ENCODE measurements around the gene MYPOP. TPM values are rescaled to one million over a fixed set of nuclear protein-coding genes. Genes with fewer than 3 reads are reported as not detected.

MYPOP gene
- total and polyA plus RNA-seq, 2 of the 13 experiments (the other 11 are each of a cell fraction or from before 2014, with no cell fraction given), result 2.3 to 2.7 TPM

DNA sequence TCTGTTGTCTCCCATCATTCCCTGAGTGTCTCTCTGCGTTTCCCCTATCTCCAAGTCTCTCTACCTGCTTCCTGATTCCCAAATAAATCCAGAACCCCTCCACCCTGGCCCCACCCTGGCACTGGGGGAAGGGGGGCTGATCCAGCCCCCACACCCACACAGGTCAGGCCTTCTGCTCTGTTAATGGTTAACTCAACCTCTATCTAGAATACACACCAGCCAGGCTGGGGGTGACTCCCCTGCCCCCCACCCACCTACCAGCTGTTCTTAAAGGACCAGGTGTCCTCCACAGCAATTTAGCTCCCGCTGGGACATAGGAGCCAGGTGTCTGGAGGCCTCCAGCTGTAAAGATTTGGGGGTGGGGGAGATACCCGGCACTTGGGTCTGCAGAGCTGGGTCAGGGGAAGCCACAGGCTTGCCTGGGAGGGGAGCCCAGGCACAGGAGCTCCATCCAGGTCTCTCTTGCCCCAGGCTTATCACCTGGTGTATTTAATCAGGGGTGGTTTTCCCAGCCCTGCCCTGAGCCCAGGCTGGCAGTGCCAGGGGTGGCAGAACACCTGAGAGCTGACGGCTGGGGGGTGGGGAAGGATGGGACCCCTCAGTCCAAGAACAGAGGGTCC is 20.4 kb downstream of the MYPOP start (continued):
- TF ChIP-seq ZNF577 (CRISPR knock-in tag; IDR thresholded peaks at IDR 0.05; ENCODE audit: borderline replicate concordance, low read depth) (no peak), TOPORS (CRISPR knock-in tag; IDR thresholded peaks at IDR 0.05) (no peak), MIXL1 (CRISPR knock-in tag; IDR thresholded peaks at IDR 0.05) (peak; percentile 72), PPARG (CRISPR knock-in tag; conservative IDR thresholded peaks at IDR 0.05) (peak; percentile 40; the same call in 1 of the 2 replicates), ZNF629 (CRISPR knock-in tag; conservative IDR thresholded peaks at IDR 0.05) (no peak), FOSL2 (CRISPR knock-in tag; IDR thresholded peaks at IDR 0.05) (peak; percentile 59), ZNF549 (CRISPR knock-in tag; IDR thresholded peaks at IDR 0.05) (no peak), FOXK1 (CRISPR knock-in tag; IDR thresholded peaks at IDR 0.05; ENCODE audit: borderline replicate concordance, low read depth) (peak; percentile 53; the same call in 1 of the 2 replicates), ZC3H13 (CRISPR knock-in tag; IDR thresholded peaks at IDR 0.05) (peak; percentile 61; the same call in 1 of the 2 replicates), KDM6A (CRISPR knock-in tag; IDR thresholded peaks at IDR 0.05; ENCODE audit: low read depth) (peak; percentile 72; the same call in 1 of the 2 replicates), THAP11 (CRISPR knock-in tag; IDR thresholded peaks at IDR 0.05) (peak; percentile 84), SOX13 (IDR thresholded peaks at IDR 0.05) (no peak), SOX13 (CRISPR knock-in tag; conservative IDR thresholded peaks at IDR 0.05 in 1 of 2, IDR thresholded peaks at IDR 0.05 in 1 of 2) (peak in 1 of 2 experiments; percentile 71; a peak in 2 of 4 replicates), GLI4 (CRISPR knock-in tag; IDR thresholded peaks at IDR 0.05; ENCODE audit: borderline replicate concordance) (no peak), HNF4A (CRISPR knock-in tag; IDR thresholded peaks at IDR 0.05) (peak; percentile 50)
- TF ChIP-seq, protein P1, sequence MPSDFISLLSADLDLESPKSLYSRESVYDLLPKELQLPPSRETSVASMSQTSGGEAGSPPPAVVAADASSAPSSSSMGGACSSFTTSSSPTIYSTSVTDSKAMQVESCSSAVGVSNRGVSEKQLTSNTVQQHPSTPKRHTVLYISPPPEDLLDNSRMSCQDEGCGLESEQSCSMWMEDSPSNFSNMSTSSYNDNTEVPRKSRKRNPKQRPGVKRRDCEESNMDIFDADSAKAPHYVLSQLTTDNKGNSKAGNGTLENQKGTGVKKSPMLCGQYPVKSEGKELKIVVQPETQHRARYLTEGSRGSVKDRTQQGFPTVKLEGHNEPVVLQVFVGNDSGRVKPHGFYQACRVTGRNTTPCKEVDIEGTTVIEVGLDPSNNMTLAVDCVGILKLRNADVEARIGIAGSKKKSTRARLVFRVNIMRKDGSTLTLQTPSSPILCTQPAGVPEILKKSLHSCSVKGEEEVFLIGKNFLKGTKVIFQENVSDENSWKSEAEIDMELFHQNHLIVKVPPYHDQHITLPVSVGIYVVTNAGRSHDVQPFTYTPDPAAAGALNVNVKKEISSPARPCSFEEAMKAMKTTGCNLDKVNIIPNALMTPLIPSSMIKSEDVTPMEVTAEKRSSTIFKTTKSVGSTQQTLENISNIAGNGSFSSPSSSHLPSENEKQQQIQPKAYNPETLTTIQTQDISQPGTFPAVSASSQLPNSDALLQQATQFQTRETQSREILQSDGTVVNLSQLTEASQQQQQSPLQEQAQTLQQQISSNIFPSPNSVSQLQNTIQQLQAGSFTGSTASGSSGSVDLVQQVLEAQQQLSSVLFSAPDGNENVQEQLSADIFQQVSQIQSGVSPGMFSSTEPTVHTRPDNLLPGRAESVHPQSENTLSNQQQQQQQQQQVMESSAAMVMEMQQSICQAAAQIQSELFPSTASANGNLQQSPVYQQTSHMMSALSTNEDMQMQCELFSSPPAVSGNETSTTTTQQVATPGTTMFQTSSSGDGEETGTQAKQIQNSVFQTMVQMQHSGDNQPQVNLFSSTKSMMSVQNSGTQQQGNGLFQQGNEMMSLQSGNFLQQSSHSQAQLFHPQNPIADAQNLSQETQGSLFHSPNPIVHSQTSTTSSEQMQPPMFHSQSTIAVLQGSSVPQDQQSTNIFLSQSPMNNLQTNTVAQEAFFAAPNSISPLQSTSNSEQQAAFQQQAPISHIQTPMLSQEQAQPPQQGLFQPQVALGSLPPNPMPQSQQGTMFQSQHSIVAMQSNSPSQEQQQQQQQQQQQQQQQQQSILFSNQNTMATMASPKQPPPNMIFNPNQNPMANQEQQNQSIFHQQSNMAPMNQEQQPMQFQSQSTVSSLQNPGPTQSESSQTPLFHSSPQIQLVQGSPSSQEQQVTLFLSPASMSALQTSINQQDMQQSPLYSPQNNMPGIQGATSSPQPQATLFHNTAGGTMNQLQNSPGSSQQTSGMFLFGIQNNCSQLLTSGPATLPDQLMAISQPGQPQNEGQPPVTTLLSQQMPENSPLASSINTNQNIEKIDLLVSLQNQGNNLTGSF (CRISPR knock-in tag; IDR thresholded peaks at IDR 0.05), result no peak
- TF ChIP-seq, protein P2, sequence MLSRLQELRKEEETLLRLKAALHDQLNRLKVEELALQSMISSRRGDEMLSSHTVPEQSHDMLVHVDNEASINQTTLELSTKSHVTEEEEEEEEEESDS (CRISPR knock-in tag; IDR thresholded peaks at IDR 0.05; ENCODE audit: borderline replicate concordance), result 0 out of 2 replicates have a peak, but pooled peaks have one; percentile 65
- TF ChIP-seq, protein P3, sequence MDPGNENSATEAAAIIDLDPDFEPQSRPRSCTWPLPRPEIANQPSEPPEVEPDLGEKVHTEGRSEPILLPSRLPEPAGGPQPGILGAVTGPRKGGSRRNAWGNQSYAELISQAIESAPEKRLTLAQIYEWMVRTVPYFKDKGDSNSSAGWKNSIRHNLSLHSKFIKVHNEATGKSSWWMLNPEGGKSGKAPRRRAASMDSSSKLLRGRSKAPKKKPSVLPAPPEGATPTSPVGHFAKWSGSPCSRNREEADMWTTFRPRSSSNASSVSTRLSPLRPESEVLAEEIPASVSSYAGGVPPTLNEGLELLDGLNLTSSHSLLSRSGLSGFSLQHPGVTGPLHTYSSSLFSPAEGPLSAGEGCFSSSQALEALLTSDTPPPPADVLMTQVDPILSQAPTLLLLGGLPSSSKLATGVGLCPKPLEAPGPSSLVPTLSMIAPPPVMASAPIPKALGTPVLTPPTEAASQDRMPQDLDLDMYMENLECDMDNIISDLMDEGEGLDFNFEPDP (CRISPR knock-in tag; conservative IDR thresholded peaks at IDR 0.05), result 0 out of 2 replicates have a peak, but pooled peaks have one; percentile 25
- TF ChIP-seq, protein P4, sequence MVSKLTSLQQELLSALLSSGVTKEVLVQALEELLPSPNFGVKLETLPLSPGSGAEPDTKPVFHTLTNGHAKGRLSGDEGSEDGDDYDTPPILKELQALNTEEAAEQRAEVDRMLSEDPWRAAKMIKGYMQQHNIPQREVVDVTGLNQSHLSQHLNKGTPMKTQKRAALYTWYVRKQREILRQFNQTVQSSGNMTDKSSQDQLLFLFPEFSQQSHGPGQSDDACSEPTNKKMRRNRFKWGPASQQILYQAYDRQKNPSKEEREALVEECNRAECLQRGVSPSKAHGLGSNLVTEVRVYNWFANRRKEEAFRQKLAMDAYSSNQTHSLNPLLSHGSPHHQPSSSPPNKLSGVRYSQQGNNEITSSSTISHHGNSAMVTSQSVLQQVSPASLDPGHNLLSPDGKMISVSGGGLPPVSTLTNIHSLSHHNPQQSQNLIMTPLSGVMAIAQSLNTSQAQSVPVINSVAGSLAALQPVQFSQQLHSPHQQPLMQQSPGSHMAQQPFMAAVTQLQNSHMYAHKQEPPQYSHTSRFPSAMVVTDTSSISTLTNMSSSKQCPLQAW (CRISPR knock-in tag; IDR thresholded peaks at IDR 0.05), result peak; percentile 100
